T-helper 1 cell treated with Interleukin-12 subunit alpha and Interleukin-12 subunit beta and Interleukin-4 antibody, amounts not matched to agents 30 ng/mL and 1 ng/mL, for 36 hours (primary cell): ENCODE results near the gene C10orf105. TPM values are rescaled to one million over a fixed set of nuclear protein-coding genes. Genes with fewer than 3 reads are reported as not detected.

Source experiments
- intact Hi-C: fragments of 100-400 bp; cut with micrococcal nuclease; formaldehyde crosslinking; loops from one replicate; pipeline ENCODE4 v1.15.1; 2024
- total RNA-seq: library from RNA; stranded (reverse); gene quantifications from 2 replicates; pipeline ENCODE4 v1.2.3, GENCODE V29; 2022

C10orf105 gene
- total RNA-seq, 1 donor from 2014 or later, result 0.42 TPM

GRCh38 chr10:71752391-71753090 lies 33.0 kb upstream of the C10orf105 start:
- intact Hi-C loops, result no loop called here

GRCh38 chr10:71751515-71752224 lies 32.1 kb upstream of the C10orf105 start:
- intact Hi-C loops, result no loop called here

- intact Hi-C loops, result no loop called here
Observed at GRCh38 chr10:71750986-71751385, 31.4 kb upstream of the C10orf105 start.

- intact Hi-C loops, result no loop called here
Observed at GRCh38 chr10:71750124-71750841, 30.7 kb upstream of the C10orf105 start.

GRCh38 chr10:71749396-71749795 lies 29.8 kb upstream of the C10orf105 start:
- intact Hi-C loops, result loop anchor here (5.0 kb wide), 1 partner anchor 37 kb away; no protein-coding TSS in a partner anchor

GRCh38 chr10:71748671-71749191 lies 29.2 kb upstream of the C10orf105 start:
- intact Hi-C loops, result loop anchor here (1.0 to 5.0 kb wide), 6 partner anchors 8 to 36 kb away; partner anchors contain the start of gene VSIR

- intact Hi-C loops, result loop anchor here (1.0 to 5.0 kb wide), 6 partner anchors 8 to 36 kb away; partner anchors contain the start of gene VSIR
Observed at GRCh38 chr10:71747551-71748523, 28.3 kb upstream of the C10orf105 start.

GRCh38 chr10:71747039-71747531 lies 27.5 kb upstream of the C10orf105 start:
- intact Hi-C loops, result loop anchor here (5.0 kb wide), 1 partner anchor 35 kb away; no protein-coding TSS in a partner anchor

- intact Hi-C loops, result loop anchor here (5.0 kb wide), 1 partner anchor 34 kb away; no protein-coding TSS in a partner anchor
Observed at GRCh38 chr10:71746344-71747037, 26.9 kb upstream of the C10orf105 start.

GRCh38 chr10:71745664-71746250 lies 26.2 kb upstream of the C10orf105 start:
- intact Hi-C loops, result loop anchor here (5.0 kb wide), 1 partner anchor 33 kb away; no protein-coding TSS in a partner anchor

GRCh38 chr10:71744897-71745663 lies 25.5 kb upstream of the C10orf105 start:
- intact Hi-C loops, result loop anchor here (5.0 kb wide), 2 partner anchors 33 to 48 kb away; no protein-coding TSS in a partner anchor

GRCh38 chr10:71743866-71744265 lies 24.3 kb upstream of the C10orf105 start:
- intact Hi-C loops, result loop anchor here (5.0 kb wide), 1 partner anchor 47 kb away; no protein-coding TSS in a partner anchor

GRCh38 chr10:71743089-71743838 lies 23.7 kb upstream of the C10orf105 start:
- intact Hi-C loops, result loop anchor here (5.0 kb wide), 1 partner anchor 46 kb away; no protein-coding TSS in a partner anchor

- intact Hi-C loops, result loop anchor here (5.0 kb wide), 1 partner anchor 45 kb away; no protein-coding TSS in a partner anchor
Observed at GRCh38 chr10:71742301-71743088, 22.9 kb upstream of the C10orf105 start.

- intact Hi-C loops, result loop anchor here (1.0 to 5.0 kb wide), 2 partner anchors 14 to 44 kb away; no protein-coding TSS in a partner anchor
Observed at GRCh38 chr10:71741671-71742070, 22.1 kb upstream of the C10orf105 start.

- intact Hi-C loops, result loop anchor here (1.0 to 5.0 kb wide), 2 partner anchors 14 to 44 kb away; no protein-coding TSS in a partner anchor
Observed at GRCh38 chr10:71741029-71741428, 21.5 kb upstream of the C10orf105 start.
